Measurements from ENCODE around the gene CCL3. TPM values are rescaled to one million over a fixed set of nuclear protein-coding genes. Genes with fewer than 3 reads are reported as not detected.

Gene CCL3
- total and polyA plus RNA-seq, 2 experiments from 2014 or later = not detected

DNA sequence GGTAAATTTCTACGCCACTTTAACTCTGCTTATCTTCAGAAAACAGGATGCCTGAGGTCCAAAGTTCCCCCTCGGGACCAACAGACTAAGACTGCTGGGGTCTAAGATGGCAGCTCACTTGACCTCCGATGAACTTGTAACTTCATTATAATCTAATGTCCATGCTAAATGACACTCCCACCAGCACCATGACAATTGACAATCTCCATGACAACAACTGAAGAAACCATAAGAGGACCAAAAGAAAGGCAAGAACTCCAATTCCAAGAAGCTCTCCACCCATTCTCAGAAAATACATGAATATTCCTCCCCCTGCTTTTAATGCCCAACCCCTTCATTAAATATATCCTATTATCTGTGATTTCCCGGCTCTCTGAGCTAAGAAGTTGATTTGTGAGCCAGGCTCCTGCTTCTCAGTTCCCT is 21.1 kb upstream of the CCL3 start:
- no peak overlapping the region for H3K4me2 ChIP-seq
- no peak overlapping the region for H2AFZ ChIP-seq
- H4K20me1 ChIP-seq (replicated peaks; ENCODE audit: insufficient read depth) = no peaks in the 10 kb centered on the region
- Mint-ChIP-seq H3K36me3 (ENCODE audit: low read depth) (peaks cover 12% of the 10 kb centered on the region; the same call in 2 of the 3 replicates), H3K27me3 (ENCODE audit: insufficient read depth, low read depth, poor library complexity) (no peaks in the 10 kb centered on the region), H3K4me1 (no peaks in the 10 kb centered on the region), H3K4me3 (no peak overlapping the region), H3K9me3 (peaks cover 20% of the 10 kb centered on the region), H3K27ac (no peak overlapping the region)
- ATAC-seq (no peak), DNase-seq (ENCODE audit: low spot score) (no peak)
- H3K27me3 ChIP-seq (ENCODE audit: insufficient read depth) = no peaks in the 10 kb centered on the region
- no peaks in the 10 kb centered on the region for H3K36me3 ChIP-seq (ENCODE audit: insufficient read depth)
- no peaks in the 10 kb centered on the region; the same call in none of the 2 replicates for H3K9me2 ChIP-seq (ENCODE audit: insufficient read depth)
- H3K4me3 ChIP-seq = no peak overlapping the region
- H3K27ac ChIP-seq (ENCODE audit: low read depth) = no peak overlapping the region
- H3K79me2 ChIP-seq (replicated peaks; ENCODE audit: insufficient read depth) = no peaks in the 10 kb centered on the region
- H3K4me1 ChIP-seq (ENCODE audit: insufficient read depth) = no peaks in the 10 kb centered on the region
- H3F3A ChIP-seq (replicated peaks; ENCODE audit: low read depth) = no peaks in the 10 kb centered on the region
- TF ChIP-seq, protein P1, sequence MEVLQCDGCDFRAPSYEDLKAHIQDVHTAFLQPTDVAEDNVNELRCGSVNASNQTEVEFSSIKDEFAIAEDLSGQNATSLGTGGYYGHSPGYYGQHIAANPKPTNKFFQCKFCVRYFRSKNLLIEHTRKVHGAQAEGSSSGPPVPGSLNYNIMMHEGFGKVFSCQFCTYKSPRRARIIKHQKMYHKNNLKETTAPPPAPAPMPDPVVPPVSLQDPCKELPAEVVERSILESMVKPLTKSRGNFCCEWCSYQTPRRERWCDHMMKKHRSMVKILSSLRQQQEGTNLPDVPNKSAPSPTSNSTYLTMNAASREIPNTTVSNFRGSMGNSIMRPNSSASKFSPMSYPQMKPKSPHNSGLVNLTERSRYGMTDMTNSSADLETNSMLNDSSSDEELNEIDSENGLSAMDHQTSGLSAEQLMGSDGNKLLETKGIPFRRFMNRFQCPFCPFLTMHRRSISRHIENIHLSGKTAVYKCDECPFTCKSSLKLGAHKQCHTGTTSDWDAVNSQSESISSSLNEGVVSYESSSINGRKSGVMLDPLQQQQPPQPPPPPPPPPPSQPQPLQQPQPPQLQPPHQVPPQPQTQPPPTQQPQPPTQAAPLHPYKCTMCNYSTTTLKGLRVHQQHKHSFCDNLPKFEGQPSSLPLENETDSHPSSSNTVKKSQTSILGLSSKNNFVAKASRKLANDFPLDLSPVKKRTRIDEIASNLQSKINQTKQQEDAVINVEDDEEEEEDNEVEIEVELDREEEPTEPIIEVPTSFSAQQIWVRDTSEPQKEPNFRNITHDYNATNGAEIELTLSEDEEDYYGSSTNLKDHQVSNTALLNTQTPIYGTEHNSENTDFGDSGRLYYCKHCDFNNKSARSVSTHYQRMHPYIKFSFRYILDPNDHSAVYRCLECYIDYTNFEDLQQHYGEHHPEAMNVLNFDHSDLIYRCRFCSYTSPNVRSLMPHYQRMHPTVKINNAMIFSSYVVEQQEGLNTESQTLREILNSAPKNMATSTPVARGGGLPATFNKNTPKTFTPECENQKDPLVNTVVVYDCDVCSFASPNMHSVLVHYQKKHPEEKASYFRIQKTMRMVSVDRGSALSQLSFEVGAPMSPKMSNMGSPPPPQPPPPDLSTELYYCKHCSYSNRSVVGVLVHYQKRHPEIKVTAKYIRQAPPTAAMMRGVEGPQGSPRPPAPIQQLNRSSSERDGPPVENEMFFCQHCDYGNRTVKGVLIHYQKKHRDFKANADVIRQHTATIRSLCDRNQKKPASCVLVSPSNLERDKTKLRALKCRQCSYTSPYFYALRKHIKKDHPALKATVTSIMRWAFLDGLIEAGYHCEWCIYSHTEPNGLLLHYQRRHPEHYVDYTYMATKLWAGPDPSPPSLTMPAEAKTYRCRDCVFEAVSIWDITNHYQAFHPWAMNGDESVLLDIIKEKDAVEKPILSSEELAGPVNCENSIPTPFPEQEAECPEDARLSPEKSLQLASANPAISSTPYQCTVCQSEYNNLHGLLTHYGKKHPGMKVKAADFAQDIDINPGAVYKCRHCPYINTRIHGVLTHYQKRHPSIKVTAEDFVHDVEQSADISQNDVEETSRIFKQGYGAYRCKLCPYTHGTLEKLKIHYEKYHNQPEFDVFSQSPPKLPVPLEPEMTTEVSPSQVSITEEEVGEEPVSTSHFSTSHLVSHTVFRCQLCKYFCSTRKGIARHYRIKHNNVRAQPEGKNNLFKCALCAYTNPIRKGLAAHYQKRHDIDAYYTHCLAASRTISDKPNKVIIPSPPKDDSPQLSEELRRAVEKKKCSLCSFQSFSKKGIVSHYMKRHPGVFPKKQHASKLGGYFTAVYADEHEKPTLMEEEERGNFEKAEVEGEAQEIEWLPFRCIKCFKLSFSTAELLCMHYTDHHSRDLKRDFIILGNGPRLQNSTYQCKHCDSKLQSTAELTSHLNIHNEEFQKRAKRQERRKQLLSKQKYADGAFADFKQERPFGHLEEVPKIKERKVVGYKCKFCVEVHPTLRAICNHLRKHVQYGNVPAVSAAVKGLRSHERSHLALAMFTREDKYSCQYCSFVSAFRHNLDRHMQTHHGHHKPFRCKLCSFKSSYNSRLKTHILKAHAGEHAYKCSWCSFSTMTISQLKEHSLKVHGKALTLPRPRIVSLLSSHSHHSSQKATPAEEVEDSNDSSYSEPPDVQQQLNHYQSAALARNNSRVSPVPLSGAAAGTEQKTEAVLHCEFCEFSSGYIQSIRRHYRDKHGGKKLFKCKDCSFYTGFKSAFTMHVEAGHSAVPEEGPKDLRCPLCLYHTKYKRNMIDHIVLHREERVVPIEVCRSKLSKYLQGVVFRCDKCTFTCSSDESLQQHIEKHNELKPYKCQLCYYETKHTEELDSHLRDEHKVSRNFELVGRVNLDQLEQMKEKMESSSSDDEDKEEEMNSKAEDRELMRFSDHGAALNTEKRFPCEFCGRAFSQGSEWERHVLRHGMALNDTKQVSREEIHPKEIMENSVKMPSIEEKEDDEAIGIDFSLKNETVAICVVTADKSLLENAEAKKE (CRISPR knock-in tag; IDR thresholded peaks at IDR 0.05) = no peak
- TF ChIP-seq EZH2 (IDR thresholded peaks at IDR 0.05; ENCODE audit: low read depth, unreplicated experiment) = no peak
- TF ChIP-seq, protein P2, sequence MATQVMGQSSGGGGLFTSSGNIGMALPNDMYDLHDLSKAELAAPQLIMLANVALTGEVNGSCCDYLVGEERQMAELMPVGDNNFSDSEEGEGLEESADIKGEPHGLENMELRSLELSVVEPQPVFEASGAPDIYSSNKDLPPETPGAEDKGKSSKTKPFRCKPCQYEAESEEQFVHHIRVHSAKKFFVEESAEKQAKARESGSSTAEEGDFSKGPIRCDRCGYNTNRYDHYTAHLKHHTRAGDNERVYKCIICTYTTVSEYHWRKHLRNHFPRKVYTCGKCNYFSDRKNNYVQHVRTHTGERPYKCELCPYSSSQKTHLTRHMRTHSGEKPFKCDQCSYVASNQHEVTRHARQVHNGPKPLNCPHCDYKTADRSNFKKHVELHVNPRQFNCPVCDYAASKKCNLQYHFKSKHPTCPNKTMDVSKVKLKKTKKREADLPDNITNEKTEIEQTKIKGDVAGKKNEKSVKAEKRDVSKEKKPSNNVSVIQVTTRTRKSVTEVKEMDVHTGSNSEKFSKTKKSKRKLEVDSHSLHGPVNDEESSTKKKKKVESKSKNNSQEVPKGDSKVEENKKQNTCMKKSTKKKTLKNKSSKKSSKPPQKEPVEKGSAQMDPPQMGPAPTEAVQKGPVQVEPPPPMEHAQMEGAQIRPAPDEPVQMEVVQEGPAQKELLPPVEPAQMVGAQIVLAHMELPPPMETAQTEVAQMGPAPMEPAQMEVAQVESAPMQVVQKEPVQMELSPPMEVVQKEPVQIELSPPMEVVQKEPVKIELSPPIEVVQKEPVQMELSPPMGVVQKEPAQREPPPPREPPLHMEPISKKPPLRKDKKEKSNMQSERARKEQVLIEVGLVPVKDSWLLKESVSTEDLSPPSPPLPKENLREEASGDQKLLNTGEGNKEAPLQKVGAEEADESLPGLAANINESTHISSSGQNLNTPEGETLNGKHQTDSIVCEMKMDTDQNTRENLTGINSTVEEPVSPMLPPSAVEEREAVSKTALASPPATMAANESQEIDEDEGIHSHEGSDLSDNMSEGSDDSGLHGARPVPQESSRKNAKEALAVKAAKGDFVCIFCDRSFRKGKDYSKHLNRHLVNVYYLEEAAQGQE (IDR thresholded peaks at IDR 0.05; ENCODE audit: unreplicated experiment) = no peak
- no peak for TF ChIP-seq STAT1 (IDR thresholded peaks at IDR 0.05; ENCODE audit: unreplicated experiment)
- TF ChIP-seq ZNF331 (CRISPR knock-in tag; IDR thresholded peaks at IDR 0.05; ENCODE audit: low read depth) = no peak
- TF ChIP-seq NANOG (IDR thresholded peaks at IDR 0.05; ENCODE audit: borderline replicate concordance) = no peak
- TF ChIP-seq CREB1 (CRISPR knock-in tag; IDR thresholded peaks at IDR 0.05; ENCODE audit: low read depth) = no peak
- TF ChIP-seq ZNF114 (CRISPR knock-in tag; IDR thresholded peaks at IDR 0.05) = no peak
- no peak for TF ChIP-seq POLR2AphosphoS5 (IDR thresholded peaks at IDR 0.05; ENCODE audit: low read depth)
- no peak for TF ChIP-seq EZH2phosphoT487 (IDR thresholded peaks at IDR 0.05; ENCODE audit: unreplicated experiment)
- no peak for TF ChIP-seq JUNB (IDR thresholded peaks at IDR 0.05; ENCODE audit: unreplicated experiment)
- TF ChIP-seq, protein P3, sequence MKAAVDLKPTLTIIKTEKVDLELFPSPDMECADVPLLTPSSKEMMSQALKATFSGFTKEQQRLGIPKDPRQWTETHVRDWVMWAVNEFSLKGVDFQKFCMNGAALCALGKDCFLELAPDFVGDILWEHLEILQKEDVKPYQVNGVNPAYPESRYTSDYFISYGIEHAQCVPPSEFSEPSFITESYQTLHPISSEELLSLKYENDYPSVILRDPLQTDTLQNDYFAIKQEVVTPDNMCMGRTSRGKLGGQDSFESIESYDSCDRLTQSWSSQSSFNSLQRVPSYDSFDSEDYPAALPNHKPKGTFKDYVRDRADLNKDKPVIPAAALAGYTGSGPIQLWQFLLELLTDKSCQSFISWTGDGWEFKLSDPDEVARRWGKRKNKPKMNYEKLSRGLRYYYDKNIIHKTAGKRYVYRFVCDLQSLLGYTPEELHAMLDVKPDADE (IDR thresholded peaks at IDR 0.05) = no peak
- TF ChIP-seq, protein P4, sequence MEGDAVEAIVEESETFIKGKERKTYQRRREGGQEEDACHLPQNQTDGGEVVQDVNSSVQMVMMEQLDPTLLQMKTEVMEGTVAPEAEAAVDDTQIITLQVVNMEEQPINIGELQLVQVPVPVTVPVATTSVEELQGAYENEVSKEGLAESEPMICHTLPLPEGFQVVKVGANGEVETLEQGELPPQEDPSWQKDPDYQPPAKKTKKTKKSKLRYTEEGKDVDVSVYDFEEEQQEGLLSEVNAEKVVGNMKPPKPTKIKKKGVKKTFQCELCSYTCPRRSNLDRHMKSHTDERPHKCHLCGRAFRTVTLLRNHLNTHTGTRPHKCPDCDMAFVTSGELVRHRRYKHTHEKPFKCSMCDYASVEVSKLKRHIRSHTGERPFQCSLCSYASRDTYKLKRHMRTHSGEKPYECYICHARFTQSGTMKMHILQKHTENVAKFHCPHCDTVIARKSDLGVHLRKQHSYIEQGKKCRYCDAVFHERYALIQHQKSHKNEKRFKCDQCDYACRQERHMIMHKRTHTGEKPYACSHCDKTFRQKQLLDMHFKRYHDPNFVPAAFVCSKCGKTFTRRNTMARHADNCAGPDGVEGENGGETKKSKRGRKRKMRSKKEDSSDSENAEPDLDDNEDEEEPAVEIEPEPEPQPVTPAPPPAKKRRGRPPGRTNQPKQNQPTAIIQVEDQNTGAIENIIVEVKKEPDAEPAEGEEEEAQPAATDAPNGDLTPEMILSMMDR (conservative IDR thresholded peaks at IDR 0.05; ENCODE audit: low read depth in 2 of 2) = no peak
